Astrocyte (in vitro differentiated cells and primary cell): ENCODE measurements around the gene HOXD4.

Experiments
- CTCF ChIP-seq: IDR thresholded peaks from 2 replicates; pipeline ENCODE4 v1.5.1; 2011; ENCODE audit warnings: low read depth, mild to moderate bottlenecking, inconsistent platforms, low read length, moderate library complexity; ENCODE audit not compliant: insufficient read depth
- EZH2 ChIP-seq: IDR thresholded peaks from 2 replicates; pipeline ENCODE4 v1.6.1; 2012; ENCODE audit warnings: mild to moderate bottlenecking, low read length, inconsistent platforms; ENCODE audit not compliant: insufficient read depth

GRCh38 chr2:176169181-176169580, 17.8 kb downstream of the HOXD4 start:
- TF ChIP-seq CTCF = no peak
- no peak for TF ChIP-seq EZH2
